Fibroblast of mammary gland (primary cell): ENCODE measurements around the gene DERA.
"Not testable (repeated sequence)": the region's sequence is repeated elsewhere in the genome, so short reads cannot be mapped to it uniquely, and the experiment has no call there.

Experiments
- DNase-seq: peaks from one replicate; pipeline ENCODE4 v3.0.0-alpha.2; 2010; ENCODE audit warnings: low read depth
- H3K4me3 ChIP-seq: 2 replicates; pipeline ENCODE4 v1.5.1; 2011; ENCODE audit warnings: low read depth, mild to moderate bottlenecking, low read length, moderate library complexity; ENCODE audit not compliant: control insufficient read depth
- CTCF ChIP-seq: conservative IDR thresholded peaks from 2 replicates; pipeline ENCODE4 v1.5.1; 2011; ENCODE audit warnings: low read depth, low read length, inconsistent platforms; ENCODE audit not compliant: control insufficient read depth, insufficient read depth

DERA gene

DNA sequence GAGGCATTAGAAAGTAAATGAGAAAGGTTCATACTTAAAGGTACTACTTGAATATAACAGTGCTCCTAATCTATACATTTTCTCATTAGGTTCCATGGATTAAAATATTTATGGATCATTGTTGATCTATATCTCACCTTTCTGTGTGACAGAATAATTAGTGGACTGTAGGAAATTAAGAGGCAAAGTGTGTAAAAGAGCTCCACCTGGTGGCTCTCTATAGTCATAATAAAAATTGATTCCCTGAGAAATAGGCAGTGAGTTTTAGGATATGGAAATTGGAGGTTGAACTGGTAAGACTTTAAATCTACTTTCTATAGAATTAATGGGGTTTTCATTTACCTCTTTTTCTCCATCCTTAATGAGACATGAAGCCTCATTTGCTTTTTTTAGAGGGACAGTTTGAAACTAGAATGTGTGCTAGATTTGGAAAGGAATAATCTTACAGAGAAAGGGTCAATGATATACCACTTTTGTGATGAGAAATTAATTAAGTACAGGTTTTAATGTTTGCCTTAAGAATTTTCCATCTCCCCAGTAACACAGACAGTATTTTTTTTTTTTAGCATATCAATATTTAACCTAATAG is 11.8 kb upstream of the DERA start:
- DNase-seq = peak; percentile 32
- TF ChIP-seq CTCF = peak; percentile 69

DNA sequence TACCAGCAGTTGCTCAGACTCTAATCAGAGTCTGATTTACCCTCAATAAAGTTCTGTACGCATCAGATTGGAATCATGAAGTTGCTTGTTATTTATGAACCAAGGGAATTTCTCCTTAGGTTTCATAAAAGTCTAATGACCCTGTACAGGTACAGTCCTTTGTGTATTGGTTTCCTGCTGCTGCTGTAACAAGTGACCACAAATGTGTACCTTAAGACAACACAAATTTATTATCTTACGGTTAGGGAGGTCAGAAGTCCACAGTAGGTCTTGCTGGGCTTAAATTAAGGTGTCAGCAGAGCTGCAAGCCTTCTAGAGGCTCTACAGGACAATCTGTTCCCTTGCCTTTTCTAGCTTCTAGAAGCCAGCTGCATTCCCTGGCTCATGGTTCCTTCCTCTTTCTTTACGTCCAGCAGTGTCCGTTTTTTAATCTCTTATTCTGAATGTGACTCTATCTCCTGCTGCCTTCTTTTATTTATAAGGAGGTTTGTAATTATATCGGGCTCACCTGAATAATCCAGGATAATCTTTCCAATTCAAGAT is 6.7 kb upstream of the DERA start:
- no peak for DNase-seq
- no peak overlapping the region for H3K4me3 ChIP-seq
- no peak for TF ChIP-seq CTCF

More for the DNA sequence above, 11.8 kb upstream of the DERA start:
- no peak overlapping the region for H3K4me3 ChIP-seq

GRCh38 chr12:15910468-15910863 is 666 bp upstream of the DERA start:
- H3K4me3 ChIP-seq = no peak overlapping the region
- TF ChIP-seq CTCF = no peak
- DNase-seq = no peak

DNA sequence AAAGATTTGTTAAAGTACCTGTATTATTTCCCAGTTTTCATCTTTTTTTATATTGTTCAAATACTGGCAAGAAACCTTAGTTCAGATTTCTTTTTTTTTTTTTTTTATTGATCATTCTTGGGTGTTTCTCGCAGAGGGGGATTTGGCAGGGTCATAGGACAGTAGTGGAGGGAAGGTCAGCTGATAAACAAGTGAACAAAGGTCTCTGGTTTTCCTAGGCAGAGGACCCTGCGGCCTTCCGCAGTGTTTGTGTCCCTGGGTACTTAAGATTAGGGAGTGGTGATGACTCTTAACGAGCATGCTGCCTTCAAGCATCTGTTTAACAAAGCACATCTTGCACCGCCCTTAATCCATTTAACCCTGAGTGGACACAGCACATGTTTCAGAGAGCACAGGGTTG is 799 bp downstream of the DERA start:
- peak overlapping the region; percentile 81 for H3K4me3 ChIP-seq
- not testable (repeated sequence) for DNase-seq

GRCh38 chr12:15914131-15914530 is 3.0 kb downstream of the DERA start:
- DNase-seq, H3K4me3 ChIP-seq: not testable (repeated sequence)

GRCh38 chr12:15918066-15918465 is 6.9 kb downstream of the DERA start:
- no peak for TF ChIP-seq CTCF
- no peak overlapping the region for H3K4me3 ChIP-seq
- no peak for DNase-seq

DNA sequence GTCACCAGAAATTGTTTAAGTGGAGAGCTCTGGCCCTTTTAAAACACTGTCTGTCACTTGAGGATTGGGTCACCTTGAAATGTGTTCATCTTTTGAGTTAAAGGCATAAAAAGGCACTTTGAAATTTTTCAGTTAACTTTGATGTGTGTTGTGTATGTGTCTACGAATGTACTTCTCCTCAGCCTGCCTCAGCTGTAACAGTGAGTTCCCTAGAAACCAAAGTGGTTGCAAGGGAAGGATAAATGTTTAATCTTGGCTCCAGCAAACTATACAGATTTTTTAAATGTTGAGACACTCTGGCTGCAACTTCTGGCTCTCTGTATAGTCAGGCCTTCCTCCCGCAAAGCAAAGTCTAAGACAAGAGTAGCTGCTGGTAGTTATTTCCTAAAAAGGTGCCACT is 8.3 kb downstream of the DERA start:
- no peak for DNase-seq
- no peak for TF ChIP-seq CTCF
- no peak overlapping the region for H3K4me3 ChIP-seq

DNA sequence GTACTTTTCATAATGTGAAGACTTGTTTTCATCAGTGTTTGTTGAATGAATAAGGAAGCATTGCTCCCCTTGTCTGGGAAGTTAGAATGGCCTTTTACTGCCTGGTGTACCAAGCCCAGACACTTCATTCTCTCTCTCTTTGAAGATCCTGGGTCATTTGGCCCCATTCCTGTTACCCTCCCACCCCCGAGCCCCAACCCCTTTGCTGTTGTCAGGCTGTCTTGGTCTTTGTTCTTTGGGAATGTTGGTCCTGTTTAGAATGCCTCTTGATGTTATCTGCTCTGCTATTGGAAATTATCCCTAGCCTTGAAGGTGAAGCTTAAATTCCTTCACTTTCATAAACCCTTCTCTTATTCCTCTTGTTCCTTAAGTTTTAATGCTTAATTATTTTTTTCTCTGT is 13.8 kb downstream of the DERA start:
- DNase-seq = no peak
- no peak for TF ChIP-seq CTCF
- H3K4me3 ChIP-seq = no peak overlapping the region
